Measurements from ENCODE around the gene USP5. TPM values are rescaled to one million over a fixed set of nuclear protein-coding genes. Genes with fewer than 3 reads are reported as not detected.
A peak's percentile ranks its signal among the peaks of the same experiment; 100 is the strongest.

The USP5 gene
- polyA plus RNA-seq, 1 donor (not counting 4 experiments of a cell fraction or from before 2014, with no cell fraction given): 58.3 TPM

- Histone ChIP-seq H3K79me2 (ENCODE audit: control insufficient read depth, insufficient read depth, low read length) (peaks cover 34% of the 10 kb centered on the region), H3K27me3 (ENCODE audit: control insufficient read depth, extremely low read depth, insufficient read depth, low read length) (no peaks in the 10 kb centered on the region), H3K27ac (ENCODE audit: control insufficient read depth, insufficient read depth, low read length) (no peak overlapping the region), H3K4me3 (ENCODE audit: control insufficient read depth in 2 of 3, extremely low read depth in 1 of 3, insufficient read depth in 2 of 3, low read depth in 1 of 3, low read length in 3 of 3) (peak overlapping the region in 1 of 3 experiments; percentile 57), H3K9me1 (ENCODE audit: control insufficient read depth, extremely low read depth, insufficient read depth, low read length) (no peaks in the 10 kb centered on the region), H2AFZ (ENCODE audit: control insufficient read depth, low read length) (no peak overlapping the region), H4K20me1 (ENCODE audit: control insufficient read depth, extremely low read depth, insufficient read depth, low read length) (peaks cover 21% of the 10 kb centered on the region), H3K9me3 (ENCODE audit: control insufficient read depth, low read depth, low read length) (no peaks in the 10 kb centered on the region), H3K36me3 (ENCODE audit: control insufficient read depth in 2 of 2, extremely low read depth in 1 of 2, insufficient read depth in 2 of 2, low read length in 2 of 2) (peaks cover 39 to 44% of the 10 kb centered on the region in 2 experiments), H3K4me1 (ENCODE audit: control insufficient read depth, extremely low read depth, insufficient read depth, low read length) (peaks cover 31% of the 10 kb centered on the region), H3K9ac (ENCODE audit: control insufficient read depth, extremely low read depth, insufficient read depth, low read length) (no peak overlapping the region), H3K4me2 (ENCODE audit: control insufficient read depth, extremely low read depth, insufficient read depth, low read depth, low read length) (peak overlapping the region; percentile 61)
- FAIRE-seq (peak; percentile 56), DNase-seq (ENCODE audit: low read depth, low spot score) (no peak)
- TF ChIP-seq, protein P1, sequence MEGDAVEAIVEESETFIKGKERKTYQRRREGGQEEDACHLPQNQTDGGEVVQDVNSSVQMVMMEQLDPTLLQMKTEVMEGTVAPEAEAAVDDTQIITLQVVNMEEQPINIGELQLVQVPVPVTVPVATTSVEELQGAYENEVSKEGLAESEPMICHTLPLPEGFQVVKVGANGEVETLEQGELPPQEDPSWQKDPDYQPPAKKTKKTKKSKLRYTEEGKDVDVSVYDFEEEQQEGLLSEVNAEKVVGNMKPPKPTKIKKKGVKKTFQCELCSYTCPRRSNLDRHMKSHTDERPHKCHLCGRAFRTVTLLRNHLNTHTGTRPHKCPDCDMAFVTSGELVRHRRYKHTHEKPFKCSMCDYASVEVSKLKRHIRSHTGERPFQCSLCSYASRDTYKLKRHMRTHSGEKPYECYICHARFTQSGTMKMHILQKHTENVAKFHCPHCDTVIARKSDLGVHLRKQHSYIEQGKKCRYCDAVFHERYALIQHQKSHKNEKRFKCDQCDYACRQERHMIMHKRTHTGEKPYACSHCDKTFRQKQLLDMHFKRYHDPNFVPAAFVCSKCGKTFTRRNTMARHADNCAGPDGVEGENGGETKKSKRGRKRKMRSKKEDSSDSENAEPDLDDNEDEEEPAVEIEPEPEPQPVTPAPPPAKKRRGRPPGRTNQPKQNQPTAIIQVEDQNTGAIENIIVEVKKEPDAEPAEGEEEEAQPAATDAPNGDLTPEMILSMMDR (optimal IDR thresholded peaks at IDR 0.05 in 1 of 3, IDR thresholded peaks at IDR 0.05 in 1 of 3, conservative IDR thresholded peaks at IDR 0.05 in 1 of 3; ENCODE audit: extremely low read depth in 1 of 3, insufficient read depth in 2 of 3, low read length in 3 of 3): no peak
- no peak for TF ChIP-seq EZH2 (IDR thresholded peaks at IDR 0.05; ENCODE audit: low read length)
- dilution Hi-C loops (cut with MboI; ENCODE audit: extremely low pct_ligation_motif_present, low sequenced_read_pairs): no loop called here
Observed at GRCh38 chr12:6866163-6866919, 14.4 kb downstream of the USP5 start.

DNA sequence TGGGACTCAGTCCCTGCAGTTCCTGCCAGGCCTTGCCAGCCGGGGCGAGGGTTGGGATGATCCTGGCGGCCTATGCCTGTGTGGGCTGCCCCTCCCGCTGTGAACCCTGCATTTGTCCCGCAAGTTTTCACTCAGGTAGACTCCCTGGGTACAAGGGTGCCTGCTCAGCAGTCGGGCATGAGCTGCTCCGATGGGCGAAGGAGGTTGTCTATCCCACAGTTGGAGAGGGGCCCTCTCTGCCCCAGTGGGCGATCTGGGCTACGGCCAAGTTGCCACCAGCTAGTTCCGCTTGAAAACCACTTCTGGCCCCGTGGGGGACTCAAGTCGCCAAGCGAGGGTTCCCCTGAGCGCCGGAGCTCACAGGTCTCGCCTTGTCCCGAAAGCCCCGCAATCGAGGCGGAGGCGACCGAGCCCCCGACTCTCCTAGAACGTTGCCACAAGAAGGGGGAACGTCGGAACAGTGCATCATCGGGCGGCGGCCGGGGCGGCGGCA, 15.0 kb downstream of the USP5 start:
- no peaks in the 10 kb centered on the region for H3K27me3 ChIP-seq (ENCODE audit: control insufficient read depth, extremely low read depth, insufficient read depth, low read length)
- dilution Hi-C loops (cut with MboI; ENCODE audit: extremely low pct_ligation_motif_present, low sequenced_read_pairs): no loop called here
- peak overlapping the region; percentile 61 for H3K4me2 ChIP-seq (ENCODE audit: control insufficient read depth, extremely low read depth, insufficient read depth, low read depth, low read length)
- H4K20me1 ChIP-seq (ENCODE audit: control insufficient read depth, extremely low read depth, insufficient read depth, low read length): peaks cover 25% of the 10 kb centered on the region
- DNase-seq (ENCODE audit: low read depth, low spot score) (no peak), FAIRE-seq (no peak)
- TF ChIP-seq, protein P1 (optimal IDR thresholded peaks at IDR 0.05 in 1 of 3, IDR thresholded peaks at IDR 0.05 in 1 of 3, conservative IDR thresholded peaks at IDR 0.05 in 1 of 3; ENCODE audit: extremely low read depth in 1 of 3, insufficient read depth in 2 of 3, low read length in 3 of 3): no peak
- no peak for TF ChIP-seq EZH2 (IDR thresholded peaks at IDR 0.05; ENCODE audit: low read length)
- no peaks in the 10 kb centered on the region for H3K9me1 ChIP-seq (ENCODE audit: control insufficient read depth, extremely low read depth, insufficient read depth, low read length)
- peak overlapping the region; percentile 17 for H3K27ac ChIP-seq (ENCODE audit: control insufficient read depth, insufficient read depth, low read length)
- peak overlapping the region; percentile 59 for H3K9ac ChIP-seq (ENCODE audit: control insufficient read depth, extremely low read depth, insufficient read depth, low read length)
- H3K4me1 ChIP-seq (ENCODE audit: control insufficient read depth, extremely low read depth, insufficient read depth, low read length): peaks cover 37% of the 10 kb centered on the region
- no peaks in the 10 kb centered on the region for H3K9me3 ChIP-seq (ENCODE audit: control insufficient read depth, low read depth, low read length)
- H3K36me3 ChIP-seq (ENCODE audit: control insufficient read depth in 2 of 2, extremely low read depth in 1 of 2, insufficient read depth in 2 of 2, low read length in 2 of 2): peaks cover 33 to 38% of the 10 kb centered on the region in 2 experiments
- peaks cover 36% of the 10 kb centered on the region for H3K79me2 ChIP-seq (ENCODE audit: control insufficient read depth, insufficient read depth, low read length)
- peak overlapping the region; percentile 45 to 87 (median 57) for H3K4me3 ChIP-seq (ENCODE audit: control insufficient read depth in 2 of 3, extremely low read depth in 1 of 3, insufficient read depth in 2 of 3, low read depth in 1 of 3, low read length in 3 of 3)
- H2AFZ ChIP-seq (ENCODE audit: control insufficient read depth, low read length): peak overlapping the region; percentile 64
